Endodermal cell (in vitro differentiated cells): ENCODE data around the gene RGS13. TPM values are rescaled to one million over a fixed set of nuclear protein-coding genes. Genes with fewer than 3 reads are reported as not detected.

ENCODE experiments used
- DNase-seq: peaks from one replicate; pipeline ENCODE4 v3.0.0-alpha.2; 2017
- H3K27ac ChIP-seq: 2 replicates; pipeline ENCODE4 v1.5.1; 2013; ENCODE audit warnings: mild to moderate bottlenecking, low read depth, low read length, moderate library complexity
- H3K27me3 ChIP-seq: 2 replicates; pipeline ENCODE4 v1.6.1; 2013; ENCODE audit warnings: mild to moderate bottlenecking, low read length, moderate library complexity; ENCODE audit not compliant: insufficient read depth, control insufficient read depth, poor library complexity, severe bottlenecking
- H3K36me3 ChIP-seq: 2 replicates; pipeline ENCODE4 v1.7.0; 2013; ENCODE audit warnings: mild to moderate bottlenecking, low read length, moderate library complexity; ENCODE audit not compliant: control insufficient read depth, insufficient read depth
- H3K4me1 ChIP-seq: one replicate; pipeline ENCODE4 v1.7.0; 2013; ENCODE audit warnings: low read length; ENCODE audit not compliant: control insufficient read depth, insufficient read depth
- H3K4me3 ChIP-seq: 2 replicates; pipeline ENCODE4 v1.5.1; 2013; ENCODE audit warnings: mild to moderate bottlenecking, low read length, moderate library complexity
- H3K9ac ChIP-seq: 2 replicates; pipeline ENCODE4 v1.6.1; 2013; ENCODE audit warnings: mild to moderate bottlenecking, low read length, moderate library complexity; ENCODE audit not compliant: poor library complexity, severe bottlenecking; ENCODE audit errors: extremely low read depth
- H3K9me3 ChIP-seq: 2 replicates; pipeline ENCODE4 v1.6.1; 2013; ENCODE audit warnings: mild to moderate bottlenecking, low read length, moderate library complexity; ENCODE audit not compliant: control insufficient read depth
- H3K27ac Mint-ChIP-seq: 2 replicates; pipeline ENCODE4 v1.8.0; 2020; ENCODE audit warnings: mixed read lengths
- H3K27me3 Mint-ChIP-seq: 2 replicates; pipeline ENCODE4 v1.8.0; 2021; ENCODE audit warnings: mild to moderate bottlenecking, mixed read lengths; ENCODE audit not compliant: insufficient read depth
- H3K36me3 Mint-ChIP-seq: 2 replicates; pipeline ENCODE4 v1.8.0; 2020; ENCODE audit warnings: low read depth, mixed read lengths
- H3K4me1 Mint-ChIP-seq: 2 replicates; pipeline ENCODE4 v1.8.0; 2020; ENCODE audit warnings: mixed read lengths
- H3K4me3 Mint-ChIP-seq: 2 replicates; pipeline ENCODE4 v1.8.0; 2020; ENCODE audit warnings: mild to moderate bottlenecking, moderate library complexity, mixed read lengths
- H3K9me3 Mint-ChIP-seq: 2 replicates; pipeline ENCODE4 v1.8.0; 2020; ENCODE audit warnings: mild to moderate bottlenecking, mixed read lengths
- WGBS, 2 experiments: methylation state at CpG; one replicate each; pipeline versions ENCODE4 v1.1.5 to v1.1.7; 2013; ENCODE audit warnings: missing lambda C conversion rate in 2 of 2, mixed read lengths in 1 of 2; ENCODE audit not compliant: insufficient coverage in 1 of 2, insufficient read length in 1 of 2; 5-methylcytosine and 5-hydroxymethylcytosine counted together
- long read RNA-seq, 4 experiments: library from polyadenylated mRNA in 2 of 4; library from RNA in 1 of 4; library from capped mRNA in 1 of 4; stranded (forward) in 3 of 4; unstranded in 1 of 4; transcript quantifications; one replicate each; pipeline ENCODE4 v2.0.0, GENCODE V29; 2020 to 2021; ENCODE audit warnings: inconsistent platforms in 1 of 4
- polyA plus RNA-seq, 2 experiments: library from polyadenylated mRNA; stranded (reverse); fragments of 50-300 nt; gene quantifications; one replicate each; pipeline ENCODE4 v1.2.3, GENCODE V29; 2013
- total RNA-seq, 2 donors: library from RNA; stranded (reverse); fragmentation: NEBNext Ultra II Directional in 1 of 2; extraction: Animal tissue kit (Norgen Biotek cat#: 25700) in 1 of 2; gene quantifications; 2 replicates in 1 of 2; 3 replicates in 1 of 2; pipeline ENCODE4 v1.2.1, GENCODE V29; 2021
- TF ChIP-seq, protein P1 (sequence below): fragments of 200-600 bp; sonication (generic); conservative IDR thresholded peaks from 2 replicates; pipeline ENCODE4 v1.5.0; 2021; ENCODE audit warnings: antibody characterized with exemption, mild to moderate bottlenecking

The RGS13 gene, protein sequence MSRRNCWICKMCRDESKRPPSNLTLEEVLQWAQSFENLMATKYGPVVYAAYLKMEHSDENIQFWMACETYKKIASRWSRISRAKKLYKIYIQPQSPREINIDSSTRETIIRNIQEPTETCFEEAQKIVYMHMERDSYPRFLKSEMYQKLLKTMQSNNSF
- total RNA-seq = not detected
- polyA plus RNA-seq (2013, experiment 1 of 2) = 0.25 TPM
- 0.17 TPM for polyA plus RNA-seq (2013, experiment 2 of 2)
- long read RNA-seq, experiment 1 = 0 reads
- long read RNA-seq, experiment 2 = 0 reads
- long read RNA-seq, experiment 3 = 0 reads
- long read RNA-seq, experiment 4 = 0 reads

DNA sequence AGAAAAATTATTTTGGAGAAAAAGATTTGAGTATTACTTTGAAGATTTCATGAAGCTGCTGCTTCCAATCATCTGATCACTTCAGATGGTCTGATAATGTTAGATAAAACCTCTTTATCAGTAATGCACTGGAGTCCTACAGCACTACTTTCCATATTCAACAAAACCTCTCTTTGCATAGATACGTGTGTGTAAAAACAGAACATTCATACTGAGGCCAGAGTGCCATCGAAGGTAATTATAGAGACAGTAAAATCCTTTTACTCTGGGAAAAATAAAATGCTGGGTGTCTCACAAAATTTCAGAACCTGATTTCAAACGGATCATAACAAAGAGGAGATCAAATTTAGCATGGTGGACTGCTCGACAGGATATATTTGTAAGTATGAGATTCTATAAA is at the start of gene RGS13:
Gene RGS13 (plus strand): TSS at position 209 of the 400 bp plus-strand sequence. CDS start 8,188 bp downstream, outside the sequence.
- H3K27me3 ChIP-seq = peaks cover 7% of the 10 kb centered on the region
- no peak within 1 kb of the TSS for H3K4me3 Mint-ChIP-seq

DNA sequence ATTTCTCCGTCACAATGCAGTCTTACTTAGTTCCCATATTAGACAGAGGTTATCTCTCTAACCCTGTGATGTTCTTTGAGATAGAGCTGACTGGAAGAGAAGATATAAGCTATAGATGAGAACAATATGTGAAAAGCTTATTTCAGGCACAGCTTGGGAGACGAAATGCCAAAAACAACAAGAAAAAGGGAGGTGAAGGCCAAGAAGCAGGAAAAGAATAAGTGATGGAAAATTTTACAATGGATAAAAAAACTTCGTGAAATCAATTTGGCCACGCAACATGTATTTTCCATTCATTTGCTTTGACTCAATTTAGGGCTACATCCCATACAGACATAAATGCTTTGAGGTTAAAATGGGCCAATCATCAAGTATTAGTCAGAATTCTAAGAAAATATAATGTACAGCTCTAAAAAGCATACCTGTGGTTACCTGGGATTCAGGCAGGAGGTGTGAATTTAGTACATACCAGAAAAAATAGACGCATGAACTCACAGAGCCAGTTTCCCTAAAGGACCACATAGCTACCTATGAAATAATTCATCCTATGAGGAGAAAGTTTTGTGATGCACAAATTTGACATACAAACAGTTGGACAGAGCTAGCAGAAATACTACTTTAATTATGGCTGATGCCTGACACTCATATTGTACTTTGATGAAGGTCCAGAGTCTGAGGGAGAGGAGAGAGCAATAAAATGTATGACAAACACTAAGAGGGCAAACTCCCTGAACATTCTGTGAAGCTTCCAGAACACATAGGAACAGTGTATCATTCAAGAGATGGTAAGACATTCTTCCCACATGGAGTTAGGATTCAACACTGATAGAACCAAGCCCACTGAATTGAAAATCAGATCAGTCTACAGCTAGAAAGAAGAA is 48.3 kb upstream of the RGS13 start:
- Mint-ChIP-seq H3K36me3 (no peaks in the 10 kb centered on the region), H3K4me1 (no peaks in the 10 kb centered on the region), H3K27ac (no peak overlapping the region), H3K9me3 (no peaks in the 10 kb centered on the region), H3K27me3 (no peaks in the 10 kb centered on the region), H3K4me3 (no peak overlapping the region)
- no peaks in the 10 kb centered on the region for H3K27me3 ChIP-seq
- H3K36me3 ChIP-seq = no peaks in the 10 kb centered on the region
- DNase-seq = no peak
- no peak overlapping the region for H3K4me3 ChIP-seq
- H3K27ac ChIP-seq = no peak overlapping the region
- no peaks in the 10 kb centered on the region for H3K9me3 ChIP-seq
- no peaks in the 10 kb centered on the region for H3K4me1 ChIP-seq
- TF ChIP-seq, protein P1, sequence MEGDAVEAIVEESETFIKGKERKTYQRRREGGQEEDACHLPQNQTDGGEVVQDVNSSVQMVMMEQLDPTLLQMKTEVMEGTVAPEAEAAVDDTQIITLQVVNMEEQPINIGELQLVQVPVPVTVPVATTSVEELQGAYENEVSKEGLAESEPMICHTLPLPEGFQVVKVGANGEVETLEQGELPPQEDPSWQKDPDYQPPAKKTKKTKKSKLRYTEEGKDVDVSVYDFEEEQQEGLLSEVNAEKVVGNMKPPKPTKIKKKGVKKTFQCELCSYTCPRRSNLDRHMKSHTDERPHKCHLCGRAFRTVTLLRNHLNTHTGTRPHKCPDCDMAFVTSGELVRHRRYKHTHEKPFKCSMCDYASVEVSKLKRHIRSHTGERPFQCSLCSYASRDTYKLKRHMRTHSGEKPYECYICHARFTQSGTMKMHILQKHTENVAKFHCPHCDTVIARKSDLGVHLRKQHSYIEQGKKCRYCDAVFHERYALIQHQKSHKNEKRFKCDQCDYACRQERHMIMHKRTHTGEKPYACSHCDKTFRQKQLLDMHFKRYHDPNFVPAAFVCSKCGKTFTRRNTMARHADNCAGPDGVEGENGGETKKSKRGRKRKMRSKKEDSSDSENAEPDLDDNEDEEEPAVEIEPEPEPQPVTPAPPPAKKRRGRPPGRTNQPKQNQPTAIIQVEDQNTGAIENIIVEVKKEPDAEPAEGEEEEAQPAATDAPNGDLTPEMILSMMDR = no peak
- 92 to 100% methylated on average over 2 to 4 of the region's 5 CpGs for WGBS, 2 experiments
- H3K9ac ChIP-seq = no peak overlapping the region

More for the DNA sequence above, at the start of gene RGS13:
- Histone ChIP-seq H3K4me3 (no peak within 1 kb of the TSS), H3K27ac (no peak within 1 kb of the TSS), H3K36me3 (no peaks in the 10 kb centered on the region), H3K9ac (no peak within 1 kb of the TSS), H3K4me1 (peaks cover 9% of the 10 kb centered on the region), H3K9me3 (no peaks in the 10 kb centered on the region)
- H3K4me1 Mint-ChIP-seq = peaks cover 29% of the 10 kb centered on the region
- TF ChIP-seq, protein P1 = no peak
- no peaks in the 10 kb centered on the region for H3K36me3 Mint-ChIP-seq
- 89 to 96% methylated on average over 4 of the region's 4 CpGs for WGBS, 2 experiments
- H3K9me3 Mint-ChIP-seq = no peaks in the 10 kb centered on the region
- H3K27me3 Mint-ChIP-seq = peaks cover 3% of the 10 kb centered on the region
- no peak within 1 kb of the TSS for H3K27ac Mint-ChIP-seq
- no peak for DNase-seq

DNA sequence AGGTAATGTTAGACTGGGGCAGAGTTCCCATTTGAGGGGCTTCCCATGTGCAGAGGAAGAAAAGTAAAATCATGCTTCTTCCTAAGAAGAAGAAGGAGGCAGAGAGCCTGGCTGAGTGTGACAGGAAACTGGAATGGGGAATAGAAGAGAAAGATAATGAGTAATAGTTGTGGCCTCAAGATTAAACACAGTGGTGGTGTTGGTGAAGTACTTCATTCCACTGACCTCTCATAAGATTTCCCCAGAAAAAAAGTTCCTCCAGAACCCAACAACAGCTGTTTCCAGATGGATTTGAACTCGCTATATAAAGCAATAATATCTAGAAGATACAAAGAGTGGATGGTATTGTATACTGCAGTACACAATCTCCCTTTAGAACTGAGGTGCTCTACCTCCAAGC is 47.4 kb upstream of the RGS13 start:
- H3K27me3 ChIP-seq = no peaks in the 10 kb centered on the region
- WGBS, 2 experiments = 100% methylated on average over 1 of the region's 1 CpG; no CpG with 5 or more reads in 1 of the 2 experiments
- H3K4me1 ChIP-seq = no peaks in the 10 kb centered on the region
- no peak overlapping the region for H3K9ac ChIP-seq
- no peak overlapping the region for H3K4me3 Mint-ChIP-seq
- H3K36me3 Mint-ChIP-seq = no peaks in the 10 kb centered on the region
- no peaks in the 10 kb centered on the region for H3K4me1 Mint-ChIP-seq
- no peak for DNase-seq
- H3K4me3 ChIP-seq = no peak overlapping the region
- no peaks in the 10 kb centered on the region for H3K27me3 Mint-ChIP-seq
- no peaks in the 10 kb centered on the region for H3K9me3 Mint-ChIP-seq
- H3K27ac Mint-ChIP-seq = no peak overlapping the region
- H3K27ac ChIP-seq = no peak overlapping the region
- H3K36me3 ChIP-seq = no peaks in the 10 kb centered on the region
- H3K9me3 ChIP-seq = no peaks in the 10 kb centered on the region
- TF ChIP-seq, protein P1 = no peak
